ENCODE results near the gene C20orf141.

GRCh38 chr20:2859330-2860121, 44.7 kb downstream of the C20orf141 start:
- TF ChIP-seq POLR2A (IDR thresholded peaks at IDR 0.05; ENCODE audit: low read length) (no peak), GATA1 (IDR thresholded peaks at IDR 0.05; ENCODE audit: low read depth, low read length) (no peak)

Measured in erythroblast (primary cell).